DND-41 (cell line): ENCODE data around the gene BTG2.

Experiments
- ATAC-seq: fragments of 200-7000 bp; cut with Tn5 transposase; 3 replicates; pipeline ENCODE4 v1.9.1; 2021; ENCODE audit warnings: low read depth; ENCODE audit not compliant: insufficient read depth
- DNase-seq: peaks from one replicate; pipeline ENCODE4 v3.0.0-alpha.2; 2020
- H2AFZ ChIP-seq: 2 replicates; pipeline ENCODE4 v1.6.0; 2012; ENCODE audit warnings: low read depth, low read length
- H3K27ac ChIP-seq: 2 replicates; pipeline ENCODE4 v1.5.1; 2012; ENCODE audit warnings: low read length, inconsistent platforms
- H3K27me3 ChIP-seq: fragments of 200-600 bp; sonication (generic); 2 replicates; pipeline ENCODE4 v1.6.0; 2012; ENCODE audit warnings: low read length, mild to moderate bottlenecking, inconsistent platforms; ENCODE audit not compliant: insufficient read depth, poor library complexity
- H3K36me3 ChIP-seq: 2 replicates; pipeline ENCODE4 v1.5.1; 2012; ENCODE audit warnings: low read length, inconsistent platforms; ENCODE audit not compliant: insufficient read depth
- H3K4me1 ChIP-seq: 2 replicates; pipeline ENCODE4 v1.5.1; 2012; ENCODE audit warnings: mild to moderate bottlenecking, low read length; ENCODE audit not compliant: insufficient read depth
- H3K4me2 ChIP-seq: 2 replicates; pipeline ENCODE4 v1.6.0; 2012; ENCODE audit warnings: mild to moderate bottlenecking, moderate library complexity, low read length, inconsistent platforms; ENCODE audit not compliant: insufficient read depth
- H3K4me3 ChIP-seq, 2 experiments: fragments of 200-600 bp in 1 of 2; shearing (Covaris generic) in 1 of 2; 2 replicates each; pipeline ENCODE4 v1.5.1; 2012 to 2016; ENCODE audit warnings: inconsistent platforms in 2 of 2, low read length in 2 of 2, mild to moderate bottlenecking in 2 of 2, low read depth in 1 of 2, moderate library complexity in 1 of 2
- H3K79me2 ChIP-seq: 2 replicates; pipeline ENCODE4 v1.6.0; 2012; ENCODE audit warnings: low read length, inconsistent platforms; ENCODE audit not compliant: insufficient read depth
- H3K9ac ChIP-seq: 2 replicates; pipeline ENCODE4 v1.6.0; 2012; ENCODE audit warnings: low read depth, mild to moderate bottlenecking, inconsistent platforms, low read length, moderate library complexity
- H3K9me3 ChIP-seq: 2 replicates; pipeline ENCODE4 v1.5.1; 2012; ENCODE audit warnings: low read length, moderate library complexity, mild to moderate bottlenecking, inconsistent platforms; ENCODE audit not compliant: insufficient read depth, severe bottlenecking
- H4K20me1 ChIP-seq: 2 replicates; pipeline ENCODE4 v1.6.0; 2012; ENCODE audit warnings: low read length; ENCODE audit not compliant: insufficient read depth
- CTCF ChIP-seq: IDR thresholded peaks from 2 replicates; pipeline ENCODE4 v1.5.1; 2012; ENCODE audit warnings: borderline replicate concordance, low read length, moderate library complexity, mild to moderate bottlenecking; ENCODE audit not compliant: poor library complexity, severe bottlenecking; ENCODE audit errors: extremely low read depth
- EZH2 ChIP-seq: IDR thresholded peaks from 3 replicates; pipeline ENCODE4 v1.6.1; 2012; ENCODE audit warnings: borderline replicate concordance, low read depth, mild to moderate bottlenecking, moderate library complexity, low read length, inconsistent platforms; ENCODE audit not compliant: severe bottlenecking

Gene BTG2

GRCh38 chr1:203316626-203317093, 11.3 kb downstream of the BTG2 start:
- H3K4me1 ChIP-seq: peaks cover 37% of the 10 kb centered on the region
- no peak overlapping the region for H3K4me2 ChIP-seq

GRCh38 chr1:203317429-203318228, 12.3 kb downstream of the BTG2 start:
- H3K4me3 ChIP-seq: no peak overlapping the region
- DNase-seq (no peak), ATAC-seq (no peak)
- no peaks in the 10 kb centered on the region for H4K20me1 ChIP-seq
- H3K36me3 ChIP-seq: no peaks in the 10 kb centered on the region
- TF ChIP-seq EZH2 (no peak), CTCF (no peak)
- H2AFZ ChIP-seq: no peak overlapping the region
- H3K27me3 ChIP-seq: no peaks in the 10 kb centered on the region
- H3K79me2 ChIP-seq: no peaks in the 10 kb centered on the region
- H3K9ac ChIP-seq: no peak overlapping the region
- peaks cover 47% of the 10 kb centered on the region for H3K4me1 ChIP-seq
- H3K4me2 ChIP-seq: no peak overlapping the region
- H3K27ac ChIP-seq: no peak overlapping the region
- H3K9me3 ChIP-seq: no peaks in the 10 kb centered on the region

More at GRCh38 chr1:203316626-203317093, 11.3 kb downstream of the BTG2 start:
- ATAC-seq: no peak
- H3K9me3 ChIP-seq: no peaks in the 10 kb centered on the region
- no peak overlapping the region for H3K4me3 ChIP-seq
- H3K36me3 ChIP-seq: no peaks in the 10 kb centered on the region
- DNase-seq: no peak
- H3K9ac ChIP-seq: no peak overlapping the region
- no peak overlapping the region for H3K27ac ChIP-seq
- H4K20me1 ChIP-seq: no peaks in the 10 kb centered on the region
- TF ChIP-seq EZH2 (no peak), CTCF (no peak)
- no peak overlapping the region for H2AFZ ChIP-seq
- H3K27me3 ChIP-seq: no peaks in the 10 kb centered on the region
- H3K79me2 ChIP-seq: no peaks in the 10 kb centered on the region

- ATAC-seq: no peak
- H3K27ac ChIP-seq: no peak overlapping the region
- H3K36me3 ChIP-seq: no peaks in the 10 kb centered on the region
- H3K9me3 ChIP-seq: no peaks in the 10 kb centered on the region
- H3K27me3 ChIP-seq: no peaks in the 10 kb centered on the region
- DNase-seq: no peak
- H4K20me1 ChIP-seq: no peaks in the 10 kb centered on the region
- TF ChIP-seq CTCF: no peak
- TF ChIP-seq EZH2: no peak
- H2AFZ ChIP-seq: no peak overlapping the region
- no peak overlapping the region for H3K9ac ChIP-seq
- H3K4me1 ChIP-seq: peaks cover 50% of the 10 kb centered on the region
- H3K79me2 ChIP-seq: no peaks in the 10 kb centered on the region
- no peak overlapping the region for H3K4me2 ChIP-seq
- H3K4me3 ChIP-seq: no peak overlapping the region
Observed at GRCh38 chr1:203318229-203318517, 12.9 kb downstream of the BTG2 start.
